ENCODE data around the gene ZNF397.
"Not testable (repeated sequence)": the region's sequence is repeated elsewhere in the genome, so short reads cannot be mapped to it uniquely, and the experiment has no call there.

Gene ZNF397

DNA sequence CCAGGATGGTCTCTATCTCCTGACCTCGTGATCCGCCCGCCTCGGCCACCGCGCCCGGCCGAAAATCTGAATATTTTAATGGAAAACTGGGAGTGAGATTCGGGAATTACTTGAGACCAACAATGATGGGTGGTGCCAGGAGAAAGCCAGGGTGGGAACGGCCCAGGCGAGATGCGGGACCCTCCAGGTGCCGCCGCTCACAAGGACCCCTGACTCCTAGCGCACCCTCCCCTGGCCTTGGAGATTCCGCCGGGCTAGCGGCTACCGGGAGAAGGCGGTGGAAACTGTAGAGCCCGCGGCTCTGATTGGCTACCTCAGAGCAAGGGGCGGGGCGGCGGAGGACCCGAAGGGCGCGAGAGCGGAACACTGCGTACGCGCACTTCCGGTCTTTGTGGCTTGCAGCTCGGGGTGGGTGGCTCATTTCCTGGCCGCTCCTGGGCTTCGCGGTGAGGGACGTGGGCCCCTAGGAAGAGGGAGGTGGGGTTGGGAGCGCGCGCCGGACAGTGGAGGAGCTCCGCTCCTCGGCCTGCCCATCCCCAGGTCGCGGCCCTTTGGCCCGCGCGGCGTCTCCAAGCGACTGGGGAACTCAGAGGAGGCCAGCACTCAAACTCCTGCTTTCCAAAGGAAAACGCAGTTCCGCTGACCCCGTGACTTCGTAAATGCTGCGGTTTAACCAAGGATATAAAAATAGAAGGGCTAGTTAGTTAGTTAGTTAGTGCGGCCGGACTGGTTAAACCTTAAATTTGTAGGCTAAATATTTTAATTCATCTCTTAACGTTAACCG is at the start of gene ZNF397:
Gene ZNF397, plus strand, starts transcription at position 371 of the 784 bp plus-strand sequence. CDS start 1,437 bp downstream, outside the sequence.
- peak within 1 kb of the TSS; percentile 72 for H3K27ac ChIP-seq
- DNase-seq (ENCODE audit: low read depth, low spot score): peak; percentile 59

DNA sequence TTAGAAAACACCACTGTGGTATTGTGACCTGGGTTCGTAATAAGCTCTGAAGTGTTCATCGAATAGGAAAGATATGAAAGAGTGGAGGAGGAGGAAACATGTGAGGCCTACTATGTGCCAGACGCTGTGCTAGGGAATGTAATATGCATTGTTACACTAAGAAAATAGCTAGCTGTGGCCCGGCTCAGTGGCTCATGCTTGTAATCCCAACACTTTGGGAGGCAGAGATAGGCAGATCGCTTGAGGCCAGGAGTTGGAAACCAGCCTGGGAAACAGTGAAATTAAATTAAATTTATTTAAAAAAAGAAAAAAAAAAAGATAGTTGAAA is 49.2 kb upstream of the ZNF397 start:
- DNase-seq (ENCODE audit: low read depth, low spot score): no peak

GRCh38 chr18:35192415-35192814 is 48.4 kb upstream of the ZNF397 start:
- DNase-seq (ENCODE audit: low read depth, low spot score): no peak
- H3K27ac ChIP-seq: no peak overlapping the region

More for the DNA sequence above, 49.2 kb upstream of the ZNF397 start:
- no peak overlapping the region for H3K27ac ChIP-seq

DNA sequence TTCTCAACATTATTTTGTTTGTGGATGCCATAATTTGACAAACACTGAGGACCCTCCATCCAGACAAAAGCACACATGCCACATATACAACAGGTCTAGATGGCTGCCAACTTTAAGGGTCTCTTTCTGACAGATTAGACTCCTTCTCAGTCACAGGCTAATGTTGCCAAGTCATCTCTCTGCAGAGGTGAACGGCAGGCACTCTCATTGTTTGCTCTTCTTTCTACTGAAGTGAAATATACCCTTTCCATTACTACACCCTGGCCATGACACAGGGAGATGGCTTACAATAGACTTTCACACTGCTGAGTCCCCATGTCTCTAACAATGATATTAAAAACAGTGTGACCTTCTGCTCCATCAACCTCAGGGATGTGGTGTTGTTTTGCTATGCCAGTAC is 47.5 kb upstream of the ZNF397 start:
- H3K27ac ChIP-seq: no peak overlapping the region
- DNase-seq (ENCODE audit: low read depth, low spot score): no peak

DNA sequence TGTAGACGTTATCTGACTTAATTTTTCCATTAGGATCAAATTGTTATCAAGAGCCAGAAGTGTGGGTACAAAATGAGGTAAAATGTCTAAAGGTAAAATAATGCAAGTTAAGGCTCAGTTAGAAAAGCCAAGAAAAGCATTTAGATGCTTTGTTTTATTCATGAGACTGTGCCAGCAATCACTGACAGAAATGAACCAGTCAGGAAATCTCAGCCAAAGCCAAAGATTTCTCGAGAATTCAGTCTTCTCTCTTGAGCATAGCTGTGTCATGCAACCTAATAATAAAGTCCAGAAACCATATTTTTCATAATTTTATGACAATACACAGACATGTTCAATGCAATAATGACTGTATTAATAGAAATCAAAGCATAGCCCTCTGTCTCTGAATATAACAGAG is 43.5 kb upstream of the ZNF397 start:
- DNase-seq (ENCODE audit: low read depth, low spot score): no peak
- H3K27ac ChIP-seq: no peak overlapping the region

- no peak for DNase-seq (ENCODE audit: low read depth, low spot score)
- no peak overlapping the region for H3K27ac ChIP-seq
These were observed 39.4 kb upstream of the ZNF397 start for GRCh38 chr18:35201256-35201931.

DNA sequence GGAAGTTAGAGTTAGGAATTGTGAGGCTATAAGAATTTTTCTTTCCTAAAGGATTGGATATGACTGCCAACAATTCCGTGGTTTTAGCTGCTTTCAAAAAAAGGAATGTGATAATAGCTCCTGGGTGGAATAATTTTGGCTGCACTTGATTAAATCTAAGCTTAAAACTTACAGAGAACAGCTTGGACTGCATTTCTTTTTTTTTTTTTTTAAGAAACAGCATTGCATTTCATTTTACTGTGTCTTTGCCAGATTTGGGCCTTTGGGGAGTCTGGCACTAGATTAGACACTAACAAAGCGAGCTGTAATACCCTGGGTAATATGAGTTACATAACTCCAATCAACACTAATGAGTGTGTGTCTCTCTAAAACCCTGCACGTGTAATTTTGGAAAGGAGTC is 37.8 kb upstream of the ZNF397 start:
- no peak for DNase-seq (ENCODE audit: low read depth, low spot score)

DNA sequence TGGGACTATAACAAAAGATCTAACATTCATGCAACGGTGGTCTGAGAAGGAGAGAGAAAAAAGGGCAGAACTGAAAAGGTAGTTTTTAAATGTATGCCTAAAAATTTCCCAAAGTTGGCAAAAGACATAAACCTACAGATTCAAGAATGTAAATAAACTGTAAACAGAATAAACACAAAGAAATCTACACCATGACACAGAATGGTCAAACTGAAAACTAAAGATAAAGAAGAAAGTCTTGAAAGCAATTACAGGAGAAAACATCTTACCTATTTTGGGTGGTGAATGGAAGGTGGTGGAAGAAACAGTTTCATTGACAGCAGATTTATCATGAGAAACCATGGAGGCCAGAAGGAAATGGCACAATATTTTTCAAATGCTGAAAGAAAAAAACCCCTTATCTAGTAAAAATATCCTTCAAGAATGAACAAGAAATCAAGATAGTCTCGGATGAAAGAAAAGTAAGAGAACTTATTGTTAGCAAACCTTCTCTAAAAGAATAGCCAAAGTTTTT is 35.6 kb upstream of the ZNF397 start:
- DNase-seq (ENCODE audit: low read depth, low spot score): no peak
- H3K27ac ChIP-seq: no peak overlapping the region

More for the DNA sequence above, 37.8 kb upstream of the ZNF397 start:
- no peak overlapping the region for H3K27ac ChIP-seq

DNA sequence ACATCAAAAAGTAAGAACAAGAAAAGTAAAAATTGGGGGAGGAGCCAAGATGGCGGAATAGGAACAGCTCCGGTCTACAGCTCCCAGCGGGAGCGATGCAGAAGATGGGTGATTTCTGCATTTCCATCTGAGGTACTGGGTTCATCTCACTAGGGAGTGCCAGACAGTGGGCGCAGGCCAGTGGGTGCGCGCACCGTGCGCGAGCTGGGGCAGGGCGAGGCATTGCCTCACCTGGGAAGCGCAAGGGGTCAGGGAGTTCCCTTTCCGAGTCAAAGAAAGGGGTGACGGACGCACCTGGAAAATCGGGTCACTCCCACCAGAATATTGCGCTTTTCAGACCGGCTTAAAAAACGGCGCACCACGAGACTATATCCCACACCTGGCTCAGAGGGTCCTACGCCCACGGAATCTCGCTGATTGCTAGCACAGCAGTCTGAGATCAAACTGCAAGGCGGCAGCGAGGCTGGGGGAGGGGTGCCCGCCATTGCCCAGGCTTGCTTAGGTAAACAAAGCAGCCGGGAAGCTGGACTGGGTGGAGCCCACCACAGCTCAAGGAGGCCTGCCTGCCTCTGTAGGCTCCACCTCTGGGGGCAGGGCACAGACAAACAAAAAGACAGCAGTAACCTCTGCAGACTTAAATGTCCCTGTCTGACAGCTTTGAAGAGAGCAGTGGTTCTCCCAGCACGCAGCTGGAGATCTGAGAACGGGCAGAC is 34.9 kb upstream of the ZNF397 start:
- DNase-seq (ENCODE audit: low read depth, low spot score); H3K27ac ChIP-seq: not testable (repeated sequence)

GRCh38 chr18:35215026-35215425 is 25.8 kb upstream of the ZNF397 start:
- no peak overlapping the region for H3K27ac ChIP-seq
- DNase-seq (ENCODE audit: low read depth, low spot score): no peak

- not testable (repeated sequence) for H3K27ac ChIP-seq; DNase-seq (ENCODE audit: low read depth, low spot score)
These were observed 24.2 kb upstream of the ZNF397 start for GRCh38 chr18:35216611-35217010.

DNA sequence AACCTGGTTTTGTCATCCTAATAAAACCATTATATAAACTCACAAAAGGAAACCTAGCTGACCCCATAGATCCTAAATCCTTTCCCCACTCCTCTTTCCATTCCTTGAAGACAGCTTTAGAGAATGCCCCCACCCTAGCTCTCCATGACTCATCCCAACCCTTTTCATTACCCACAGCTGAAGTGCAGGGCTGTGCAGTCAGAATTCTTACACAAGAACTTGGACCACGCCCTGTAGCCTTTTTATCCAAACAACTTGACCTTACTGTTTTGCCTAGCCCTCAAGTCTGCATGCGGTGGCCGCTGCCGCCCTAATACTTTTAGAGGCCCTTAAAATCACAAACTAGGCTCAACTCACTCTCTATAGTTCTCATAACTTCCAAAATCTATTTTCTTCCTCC is 21.5 kb upstream of the ZNF397 start:
- not testable (repeated sequence) for H3K27ac ChIP-seq; DNase-seq (ENCODE audit: low read depth, low spot score)

DNA sequence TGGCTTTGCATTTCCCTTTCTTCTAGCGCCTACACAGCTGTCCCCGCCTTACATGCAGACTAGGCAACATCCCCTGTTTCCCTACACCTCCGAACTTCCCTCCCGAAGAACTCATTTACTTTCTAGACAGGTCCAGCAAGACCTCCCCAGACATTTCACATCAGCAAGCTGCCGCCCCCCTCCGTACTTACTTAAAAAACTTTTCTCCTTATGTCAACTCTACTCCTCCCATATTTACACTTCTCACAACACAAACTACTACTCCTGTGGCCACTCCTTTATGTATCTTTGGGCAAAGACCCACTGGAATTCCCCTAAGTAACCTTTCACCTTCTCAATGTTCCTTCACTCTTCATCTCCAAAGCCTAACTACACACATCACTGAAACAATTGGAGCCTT is 20.4 kb upstream of the ZNF397 start:
- DNase-seq (ENCODE audit: low read depth, low spot score): no peak
- no peak overlapping the region for H3K27ac ChIP-seq

DNA sequence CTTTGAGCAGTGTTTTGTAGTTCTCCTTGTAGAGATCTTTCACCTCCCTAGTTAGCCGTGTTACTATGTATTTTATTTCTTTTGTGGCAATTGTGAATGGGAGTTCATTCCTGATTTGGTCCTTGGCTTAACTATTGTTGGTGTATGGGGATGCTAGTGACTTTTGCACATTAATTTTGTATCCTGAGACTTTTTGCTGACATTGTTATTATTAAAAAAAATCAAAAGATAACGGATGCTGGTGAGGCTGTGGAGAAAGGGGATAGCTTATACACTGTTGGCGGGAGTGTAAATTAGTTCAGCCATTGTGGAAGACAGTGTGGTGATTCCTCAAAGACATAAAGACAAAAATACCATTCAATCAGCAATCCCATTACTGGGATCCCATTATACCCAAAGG is 17.0 kb upstream of the ZNF397 start:
- DNase-seq (ENCODE audit: low read depth, low spot score): no peak
- no peak overlapping the region for H3K27ac ChIP-seq

GRCh38 chr18:35227254-35227653 is 13.6 kb upstream of the ZNF397 start:
- no peak for DNase-seq (ENCODE audit: low read depth, low spot score)

DNA sequence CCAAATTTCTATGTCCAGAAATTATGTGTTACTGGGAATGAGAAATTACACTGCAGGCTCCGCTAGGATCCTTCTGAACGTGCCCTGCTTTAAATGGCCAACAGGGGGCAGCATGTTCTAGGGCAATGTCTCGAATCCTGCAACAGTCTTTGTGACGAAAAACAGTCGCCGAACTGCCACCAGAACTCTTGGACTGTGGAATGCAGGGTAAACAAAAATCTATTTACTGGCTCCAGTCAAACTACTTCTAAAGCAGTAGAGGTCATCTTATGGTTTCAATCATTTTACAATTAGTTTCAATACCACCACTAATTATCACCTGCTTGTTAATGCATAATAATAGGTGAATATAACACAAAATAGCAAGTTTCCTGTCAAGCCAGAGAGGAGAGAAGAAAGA is 9.8 kb upstream of the ZNF397 start:
- no peak for DNase-seq (ENCODE audit: low read depth, low spot score)
- H3K27ac ChIP-seq: no peak overlapping the region

More at GRCh38 chr18:35227254-35227653, 13.6 kb upstream of the ZNF397 start:
- no peak overlapping the region for H3K27ac ChIP-seq

- DNase-seq (ENCODE audit: low read depth, low spot score): no peak
These were observed 4.1 kb upstream of the ZNF397 start for GRCh38 chr18:35236571-35237363.

DNA sequence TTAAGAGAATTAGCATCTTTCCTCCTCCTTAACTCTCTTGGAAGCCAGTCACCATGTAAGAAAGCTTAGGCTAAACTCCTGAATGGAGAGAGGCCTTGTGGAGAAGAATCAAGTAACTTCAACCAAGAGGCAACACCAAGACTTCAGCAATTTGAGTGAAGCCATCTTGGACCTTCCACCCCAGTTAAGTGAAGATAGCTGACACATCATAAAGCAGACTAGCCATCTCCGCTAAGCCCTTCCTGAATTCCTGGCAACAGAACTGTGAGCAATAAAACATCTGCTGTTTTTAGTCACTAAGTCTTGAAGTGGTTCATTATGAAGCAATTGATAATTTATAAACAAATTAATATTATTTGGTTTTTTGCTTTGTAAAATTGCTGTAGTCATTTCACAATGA is 1.5 kb upstream of the ZNF397 start:
- no peak overlapping the region for H3K27ac ChIP-seq
- no peak for DNase-seq (ENCODE audit: low read depth, low spot score)

More at GRCh38 chr18:35236571-35237363, 4.1 kb upstream of the ZNF397 start:
- no peak overlapping the region for H3K27ac ChIP-seq

GRCh38 chr18:35241448-35241804 is 592 bp downstream of the ZNF397 start:
- H3K27ac ChIP-seq: peak overlapping the region; percentile 72
- no peak for DNase-seq (ENCODE audit: low read depth, low spot score)

- no peak for DNase-seq (ENCODE audit: low read depth, low spot score)
- no peak overlapping the region for H3K27ac ChIP-seq
These were observed 1.6 kb downstream of the ZNF397 start for GRCh38 chr18:35242426-35242825.
